Tibial nerve (tissue), 4 donors: ENCODE results near the gene ITGA8. TPM values are rescaled to one million over a fixed set of nuclear protein-coding genes. Genes with fewer than 3 reads are reported as not detected.
A peak's percentile ranks its signal among the peaks of the same experiment; 100 is the strongest.

ENCODE experiments used
- DNase-seq, 2 donors: peaks; one replicate each; pipeline ENCODE4 v3.0.0-alpha.2; 2019; ENCODE audit warnings: low spot score in 2 of 2
- H3K27ac ChIP-seq, 4 donors: fragments of 200-600 bp; sonication (generic) in 3 of 4; one replicate each; pipeline ENCODE4 v1.5.1; 2017 to 2019; ENCODE audit warnings: mild to moderate bottlenecking in 1 of 4
- H3K27me3 ChIP-seq, 2 donors: fragments of 200-600 bp; sonication (generic) in 1 of 2; one replicate each; pipeline versions ENCODE4 v1.5.1 to v1.6.0; 2017 to 2019
- H3K36me3 ChIP-seq, 3 donors: fragments of 200-600 bp; sonication (generic); one replicate each; pipeline ENCODE4 v1.5.1; 2018 to 2019
- H3K4me1 ChIP-seq, 4 donors: fragments of 200-600 bp; sonication (generic) in 3 of 4; one replicate each; pipeline ENCODE4 v1.5.1; 2017 to 2019
- H3K4me3 ChIP-seq, 4 donors: fragments of 200-600 bp; sonication (generic) in 3 of 4; one replicate each; pipeline ENCODE4 v1.5.1; 2017 to 2019; ENCODE audit warnings: mild to moderate bottlenecking in 1 of 4, moderate library complexity in 1 of 4
- H3K9me3 ChIP-seq, 4 donors: fragments of 200-600 bp; sonication (generic) in 3 of 4; one replicate each; pipeline ENCODE4 v1.5.1; 2017 to 2019
- EP300 ChIP-seq, 2 donors: sonication (generic); formaldehyde crosslinking; IDR thresholded peaks; one replicate each; pipeline ENCODE4 v1.6.1; 2017; ENCODE audit warnings: antibody characterized with exemption in 2 of 2, mild to moderate bottlenecking in 1 of 2
- POLR2A ChIP-seq, 2 donors: fragments of 450-650 bp; IDR thresholded peaks; one replicate each; pipeline ENCODE4 v1.6.1; 2017; ENCODE audit warnings: antibody characterized with exemption in 2 of 2, mild to moderate bottlenecking in 2 of 2, moderate library complexity in 2 of 2
- WGBS, 2 donors: methylation state at CpG; one replicate each; pipeline ENCODE4 v1.1.5; 2018; 5-methylcytosine and 5-hydroxymethylcytosine counted together
- total RNA-seq, 4 donors: library from RNA; depleted of rRNA; stranded (reverse); fragments of >200 nt; gene quantifications; one replicate each; pipeline ENCODE4 v1.1.0, GENCODE V29; 2016
- TF ChIP-seq, protein P1 (sequence below), 5 experiments: fragments of 200-600 bp in 3 of 5; fragments of 450-650 bp in 2 of 5; sonication (generic) in 3 of 5; IDR thresholded peaks; one replicate each; pipeline ENCODE4 v1.5.1; 2016 to 2019; ENCODE audit warnings: antibody characterized with exemption in 5 of 5, mild to moderate bottlenecking in 3 of 5, moderate library complexity in 2 of 5

ITGA8 gene
- total RNA-seq, 4 donors from 2014 or later, result 1.5 to 8.7 (median 4.3) TPM

DNA sequence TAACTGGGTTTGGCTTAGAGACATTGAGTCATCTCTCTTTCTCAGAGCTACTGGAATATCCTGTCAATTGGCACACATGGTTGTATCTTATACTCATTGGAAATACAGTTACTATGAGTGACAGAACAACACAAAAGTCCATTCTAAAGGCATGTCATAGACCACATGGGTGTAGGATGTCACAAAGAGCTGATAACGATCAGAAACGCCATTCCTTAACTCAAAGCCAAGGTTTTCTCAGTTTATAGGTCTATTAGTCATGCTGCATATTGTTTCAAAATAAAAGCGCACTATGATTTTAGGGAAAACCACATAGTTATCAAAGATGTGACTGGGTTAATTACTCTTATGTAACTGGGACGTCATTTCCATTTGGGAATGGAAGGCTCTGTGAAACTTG lies 201.5 kb downstream of the ITGA8 start:
- no peak overlapping the region for H3K27ac ChIP-seq
- no peak for TF ChIP-seq POLR2A (IDR thresholded peaks at IDR 0.05)
- TF ChIP-seq, protein P1, sequence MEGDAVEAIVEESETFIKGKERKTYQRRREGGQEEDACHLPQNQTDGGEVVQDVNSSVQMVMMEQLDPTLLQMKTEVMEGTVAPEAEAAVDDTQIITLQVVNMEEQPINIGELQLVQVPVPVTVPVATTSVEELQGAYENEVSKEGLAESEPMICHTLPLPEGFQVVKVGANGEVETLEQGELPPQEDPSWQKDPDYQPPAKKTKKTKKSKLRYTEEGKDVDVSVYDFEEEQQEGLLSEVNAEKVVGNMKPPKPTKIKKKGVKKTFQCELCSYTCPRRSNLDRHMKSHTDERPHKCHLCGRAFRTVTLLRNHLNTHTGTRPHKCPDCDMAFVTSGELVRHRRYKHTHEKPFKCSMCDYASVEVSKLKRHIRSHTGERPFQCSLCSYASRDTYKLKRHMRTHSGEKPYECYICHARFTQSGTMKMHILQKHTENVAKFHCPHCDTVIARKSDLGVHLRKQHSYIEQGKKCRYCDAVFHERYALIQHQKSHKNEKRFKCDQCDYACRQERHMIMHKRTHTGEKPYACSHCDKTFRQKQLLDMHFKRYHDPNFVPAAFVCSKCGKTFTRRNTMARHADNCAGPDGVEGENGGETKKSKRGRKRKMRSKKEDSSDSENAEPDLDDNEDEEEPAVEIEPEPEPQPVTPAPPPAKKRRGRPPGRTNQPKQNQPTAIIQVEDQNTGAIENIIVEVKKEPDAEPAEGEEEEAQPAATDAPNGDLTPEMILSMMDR (IDR thresholded peaks at IDR 0.05), result no peak
- no peak for TF ChIP-seq EP300 (IDR thresholded peaks at IDR 0.05)
- WGBS, 2 donors, result 46 to 50% methylated on average over 4 of the region's 4 CpGs

DNA sequence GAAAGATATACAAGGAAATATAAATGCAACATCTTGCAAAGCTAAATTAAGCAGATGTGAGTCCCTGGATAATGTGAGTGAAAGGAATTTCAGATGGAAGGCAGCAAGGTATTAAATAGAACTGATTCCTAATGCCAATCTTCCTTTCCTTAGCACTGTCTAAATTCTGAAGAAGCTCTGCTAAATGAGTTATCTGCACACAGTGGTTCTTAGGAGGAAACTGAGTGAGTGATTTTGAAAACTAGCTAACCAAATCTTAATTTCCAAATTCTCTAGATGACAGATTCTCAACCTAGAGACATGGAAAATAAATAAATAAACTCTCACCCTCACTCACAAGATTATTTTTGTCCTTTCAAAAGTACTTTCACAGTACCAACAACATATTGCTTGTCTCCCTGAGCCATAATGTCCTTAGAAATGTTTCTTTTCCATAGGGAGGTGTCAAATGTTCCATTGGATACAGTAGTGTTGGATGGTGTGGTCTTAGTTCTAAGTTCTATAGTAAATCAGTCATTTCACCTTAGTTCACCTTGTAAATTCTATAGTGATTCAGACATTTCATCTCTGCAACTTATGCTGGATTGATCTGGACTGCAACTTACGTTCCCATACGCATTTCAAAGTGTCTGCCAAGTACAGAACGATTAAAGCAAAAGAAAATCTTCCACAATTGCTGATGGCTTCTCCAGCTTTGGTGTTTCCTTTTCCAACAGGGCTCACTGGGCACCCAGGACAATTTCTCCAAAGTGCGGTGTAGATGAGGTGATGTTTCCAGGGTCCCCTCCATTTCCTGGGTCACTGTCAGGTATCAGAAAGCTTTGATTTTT lies 203.3 kb downstream of the ITGA8 start:
- no peak overlapping the region for H3K27ac ChIP-seq
- no peaks in the 10 kb centered on the region for H3K4me1 ChIP-seq
- no peak for DNase-seq
- WGBS, 2 donors, result 85 to 91% methylated on average over 4 of the region's 4 CpGs
- H3K9me3 ChIP-seq, result no peaks in the 10 kb centered on the region
- no peak overlapping the region for H3K4me3 ChIP-seq
- TF ChIP-seq, protein P1 (IDR thresholded peaks at IDR 0.05), result no peak
- no peak for TF ChIP-seq EP300 (IDR thresholded peaks at IDR 0.05)
- no peak for TF ChIP-seq POLR2A (IDR thresholded peaks at IDR 0.05)
- no peaks in the 10 kb centered on the region for H3K27me3 ChIP-seq
- H3K36me3 ChIP-seq, result no peaks in the 10 kb centered on the region

More for the DNA sequence above, 201.5 kb downstream of the ITGA8 start:
- no peak for DNase-seq
- Histone ChIP-seq H3K36me3 (no peaks in the 10 kb centered on the region), H3K9me3 (no peaks in the 10 kb centered on the region), H3K4me3 (no peak overlapping the region), H3K4me1 (no peaks in the 10 kb centered on the region), H3K27me3 (no peaks in the 10 kb centered on the region)

DNA sequence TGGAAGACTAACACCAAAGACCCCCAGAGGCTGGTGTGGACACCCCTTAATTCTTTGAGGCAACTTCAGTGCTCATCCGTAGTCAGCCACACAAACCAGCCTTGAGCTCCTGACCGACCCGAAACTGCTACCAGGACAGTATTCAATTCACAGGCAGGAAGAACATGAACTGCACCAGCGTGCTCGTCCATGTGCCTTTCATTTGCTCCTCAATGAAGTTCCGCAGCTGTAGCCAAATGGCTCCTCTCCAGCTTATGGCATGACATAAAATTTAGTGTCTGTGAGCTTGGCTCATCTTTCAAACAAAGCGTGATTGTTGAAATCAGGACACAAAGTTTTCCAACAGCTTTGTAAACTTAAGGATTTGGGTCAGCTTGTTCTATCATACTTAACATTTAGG lies 204.5 kb downstream of the ITGA8 start:
- Histone ChIP-seq H3K9me3 (no peaks in the 10 kb centered on the region), H3K36me3 (no peaks in the 10 kb centered on the region), H3K27ac (no peak overlapping the region), H3K4me1 (no peaks in the 10 kb centered on the region), H3K27me3 (no peaks in the 10 kb centered on the region), H3K4me3 (no peak overlapping the region)
- peak; percentile 57 to 58 for DNase-seq
- WGBS, 2 donors, result 28 to 43% methylated on average over 7 of the region's 7 CpGs
- TF ChIP-seq EP300 (IDR thresholded peaks at IDR 0.05) (no peak), POLR2A (IDR thresholded peaks at IDR 0.05) (no peak)
- TF ChIP-seq, protein P1 (IDR thresholded peaks at IDR 0.05), result no peak

DNA sequence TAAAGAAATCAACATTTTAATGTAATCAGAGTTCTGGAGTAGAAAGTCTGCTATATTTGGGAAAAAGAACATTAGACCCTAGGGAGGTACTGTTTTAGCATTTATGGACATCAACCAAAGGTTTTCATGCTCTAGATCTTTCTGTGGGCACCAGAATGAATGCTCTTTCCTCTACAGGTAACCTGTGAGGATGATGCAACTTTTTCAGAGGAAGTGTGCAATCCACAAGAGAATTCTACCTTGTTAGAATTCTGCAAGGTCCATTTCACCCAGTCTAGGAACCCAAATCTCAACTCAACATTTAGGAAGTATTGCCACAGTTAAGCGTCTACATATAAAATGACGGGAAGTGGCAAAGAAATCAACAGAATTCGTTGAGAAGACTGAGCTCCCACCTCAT lies 208.8 kb downstream of the ITGA8 start:
- Histone ChIP-seq H3K27me3 (no peaks in the 10 kb centered on the region), H3K9me3 (no peaks in the 10 kb centered on the region), H3K4me3 (no peak overlapping the region), H3K36me3 (no peaks in the 10 kb centered on the region), H3K27ac (no peak overlapping the region), H3K4me1 (no peaks in the 10 kb centered on the region)
- TF ChIP-seq POLR2A (IDR thresholded peaks at IDR 0.05) (no peak), EP300 (IDR thresholded peaks at IDR 0.05) (no peak)
- TF ChIP-seq, protein P1 (IDR thresholded peaks at IDR 0.05), result no peak
- no peak for DNase-seq
- WGBS, 2 donors, result 49 to 61% methylated on average over 3 of the region's 3 CpGs

DNA sequence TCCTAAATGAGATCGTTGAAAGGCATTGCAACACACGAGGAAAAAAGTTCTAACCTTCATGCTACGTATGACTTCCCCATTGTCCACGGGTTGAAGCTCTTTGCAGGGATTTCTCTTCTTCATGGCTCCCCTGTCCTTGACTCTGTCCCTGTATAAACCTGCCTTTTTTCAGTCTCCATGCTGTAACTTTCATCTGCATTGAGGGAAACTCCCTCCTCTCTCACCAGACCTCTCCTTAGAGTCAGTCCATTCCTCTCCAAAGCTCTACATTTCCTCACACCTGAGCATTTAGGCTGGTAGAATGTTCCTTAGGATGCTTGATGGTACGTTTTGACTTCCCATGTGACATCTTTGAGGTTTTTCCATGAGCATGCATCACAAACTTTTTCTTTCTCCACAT lies 214.4 kb downstream of the ITGA8 start:
- Histone ChIP-seq H3K4me3 (no peak overlapping the region), H3K27ac (no peak overlapping the region), H3K27me3 (no peaks in the 10 kb centered on the region), H3K9me3 (no peaks in the 10 kb centered on the region), H3K36me3 (no peaks in the 10 kb centered on the region), H3K4me1 (no peaks in the 10 kb centered on the region)
- TF ChIP-seq EP300 (IDR thresholded peaks at IDR 0.05) (no peak), POLR2A (IDR thresholded peaks at IDR 0.05) (no peak)
- TF ChIP-seq, protein P1 (IDR thresholded peaks at IDR 0.05), result no peak
- DNase-seq, result no peak
- WGBS, 2 donors, result 73 to 74% methylated on average over 5 of the region's 5 CpGs
